Nephron progenitor cell (in vitro differentiated cells): ENCODE data around the gene TRPC4AP.

Experiments used
- DNase-seq: peaks from one replicate; pipeline ENCODE4 v3.0.0; 2021
- H3K27ac Mint-ChIP-seq: 2 replicates; pipeline ENCODE4 v1.8.0; 2021; ENCODE audit warnings: mild to moderate bottlenecking, moderate library complexity, mixed read lengths
- H3K27me3 Mint-ChIP-seq: 2 replicates; pipeline ENCODE4 v1.8.0; 2021; ENCODE audit warnings: mild to moderate bottlenecking, low read depth, mixed read lengths; ENCODE audit not compliant: poor library complexity
- H3K36me3 Mint-ChIP-seq: 2 replicates; pipeline ENCODE4 v1.8.0; 2021; ENCODE audit warnings: low read depth, mixed read lengths
- H3K4me1 Mint-ChIP-seq: 2 replicates; pipeline ENCODE4 v1.8.0; 2021; ENCODE audit warnings: mixed read lengths
- H3K4me3 Mint-ChIP-seq: 2 replicates; pipeline ENCODE4 v1.8.0; 2021; ENCODE audit warnings: mild to moderate bottlenecking, moderate library complexity, mixed read lengths
- H3K9me3 Mint-ChIP-seq: 2 replicates; pipeline ENCODE4 v1.8.0; 2021; ENCODE audit warnings: mild to moderate bottlenecking, moderate library complexity, mixed read lengths
- TF ChIP-seq, protein P1 (sequence below): fragments of 200-600 bp; sonication (generic); IDR thresholded peaks from 2 replicates; pipeline ENCODE4 v1.5.0; 2021; ENCODE audit warnings: antibody characterized with exemption

Gene TRPC4AP, protein sequence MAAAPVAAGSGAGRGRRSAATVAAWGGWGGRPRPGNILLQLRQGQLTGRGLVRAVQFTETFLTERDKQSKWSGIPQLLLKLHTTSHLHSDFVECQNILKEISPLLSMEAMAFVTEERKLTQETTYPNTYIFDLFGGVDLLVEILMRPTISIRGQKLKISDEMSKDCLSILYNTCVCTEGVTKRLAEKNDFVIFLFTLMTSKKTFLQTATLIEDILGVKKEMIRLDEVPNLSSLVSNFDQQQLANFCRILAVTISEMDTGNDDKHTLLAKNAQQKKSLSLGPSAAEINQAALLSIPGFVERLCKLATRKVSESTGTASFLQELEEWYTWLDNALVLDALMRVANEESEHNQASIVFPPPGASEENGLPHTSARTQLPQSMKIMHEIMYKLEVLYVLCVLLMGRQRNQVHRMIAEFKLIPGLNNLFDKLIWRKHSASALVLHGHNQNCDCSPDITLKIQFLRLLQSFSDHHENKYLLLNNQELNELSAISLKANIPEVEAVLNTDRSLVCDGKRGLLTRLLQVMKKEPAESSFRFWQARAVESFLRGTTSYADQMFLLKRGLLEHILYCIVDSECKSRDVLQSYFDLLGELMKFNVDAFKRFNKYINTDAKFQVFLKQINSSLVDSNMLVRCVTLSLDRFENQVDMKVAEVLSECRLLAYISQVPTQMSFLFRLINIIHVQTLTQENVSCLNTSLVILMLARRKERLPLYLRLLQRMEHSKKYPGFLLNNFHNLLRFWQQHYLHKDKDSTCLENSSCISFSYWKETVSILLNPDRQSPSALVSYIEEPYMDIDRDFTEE

DNA sequence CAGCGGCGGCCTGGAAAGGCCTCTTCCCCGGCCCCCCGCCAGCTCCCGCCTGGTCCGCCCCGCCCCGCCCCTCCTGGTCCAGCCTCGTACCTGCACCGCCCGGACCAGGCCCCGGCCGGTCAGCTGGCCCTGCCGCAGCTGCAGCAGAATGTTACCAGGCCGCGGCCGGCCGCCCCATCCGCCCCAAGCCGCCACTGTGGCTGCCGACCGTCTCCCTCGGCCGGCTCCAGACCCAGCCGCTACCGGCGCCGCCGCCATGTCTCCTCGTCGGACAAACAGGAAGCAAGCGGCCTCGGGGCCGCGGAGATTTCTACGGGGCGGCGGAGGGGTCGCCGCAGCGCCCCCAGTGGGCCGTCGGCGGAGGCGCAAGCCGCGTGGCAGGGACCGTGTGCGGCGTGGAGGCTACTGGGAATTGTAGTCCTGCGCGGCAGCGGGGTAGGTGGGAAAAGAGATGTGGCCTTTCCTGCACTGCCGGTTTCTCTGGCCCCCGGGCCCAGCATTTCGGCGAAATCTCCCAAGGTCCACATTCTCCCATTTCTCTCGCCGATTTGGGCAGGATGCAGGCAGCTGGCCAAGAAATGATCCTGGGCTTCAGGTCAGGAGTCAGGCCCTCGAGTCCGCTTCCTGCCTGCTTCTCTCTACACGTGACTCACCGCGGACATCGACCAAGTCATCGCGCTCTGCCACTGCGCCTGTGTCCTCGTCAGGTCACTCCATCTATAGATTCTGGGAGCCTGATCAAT lies at the start of gene TRPC4AP:
Gene TRPC4AP, minus strand, starts transcription at position 284 of the 743 bp plus-strand sequence. Its CDS starts 26 bp downstream, at position 258.
- DNase-seq, result peak; percentile 89
- no peaks in the 10 kb centered on the region for H3K27me3 Mint-ChIP-seq
- H3K27ac Mint-ChIP-seq, result peak within 1 kb of the TSS; percentile 93
- peaks cover 34% of the 10 kb centered on the region for H3K4me1 Mint-ChIP-seq
- H3K4me3 Mint-ChIP-seq, result peak within 1 kb of the TSS; percentile 95
- no peaks in the 10 kb centered on the region for H3K9me3 Mint-ChIP-seq
- TF ChIP-seq, protein P1, sequence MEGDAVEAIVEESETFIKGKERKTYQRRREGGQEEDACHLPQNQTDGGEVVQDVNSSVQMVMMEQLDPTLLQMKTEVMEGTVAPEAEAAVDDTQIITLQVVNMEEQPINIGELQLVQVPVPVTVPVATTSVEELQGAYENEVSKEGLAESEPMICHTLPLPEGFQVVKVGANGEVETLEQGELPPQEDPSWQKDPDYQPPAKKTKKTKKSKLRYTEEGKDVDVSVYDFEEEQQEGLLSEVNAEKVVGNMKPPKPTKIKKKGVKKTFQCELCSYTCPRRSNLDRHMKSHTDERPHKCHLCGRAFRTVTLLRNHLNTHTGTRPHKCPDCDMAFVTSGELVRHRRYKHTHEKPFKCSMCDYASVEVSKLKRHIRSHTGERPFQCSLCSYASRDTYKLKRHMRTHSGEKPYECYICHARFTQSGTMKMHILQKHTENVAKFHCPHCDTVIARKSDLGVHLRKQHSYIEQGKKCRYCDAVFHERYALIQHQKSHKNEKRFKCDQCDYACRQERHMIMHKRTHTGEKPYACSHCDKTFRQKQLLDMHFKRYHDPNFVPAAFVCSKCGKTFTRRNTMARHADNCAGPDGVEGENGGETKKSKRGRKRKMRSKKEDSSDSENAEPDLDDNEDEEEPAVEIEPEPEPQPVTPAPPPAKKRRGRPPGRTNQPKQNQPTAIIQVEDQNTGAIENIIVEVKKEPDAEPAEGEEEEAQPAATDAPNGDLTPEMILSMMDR, result peak; percentile 95
- peaks cover 22% of the 10 kb centered on the region for H3K36me3 Mint-ChIP-seq

DNA sequence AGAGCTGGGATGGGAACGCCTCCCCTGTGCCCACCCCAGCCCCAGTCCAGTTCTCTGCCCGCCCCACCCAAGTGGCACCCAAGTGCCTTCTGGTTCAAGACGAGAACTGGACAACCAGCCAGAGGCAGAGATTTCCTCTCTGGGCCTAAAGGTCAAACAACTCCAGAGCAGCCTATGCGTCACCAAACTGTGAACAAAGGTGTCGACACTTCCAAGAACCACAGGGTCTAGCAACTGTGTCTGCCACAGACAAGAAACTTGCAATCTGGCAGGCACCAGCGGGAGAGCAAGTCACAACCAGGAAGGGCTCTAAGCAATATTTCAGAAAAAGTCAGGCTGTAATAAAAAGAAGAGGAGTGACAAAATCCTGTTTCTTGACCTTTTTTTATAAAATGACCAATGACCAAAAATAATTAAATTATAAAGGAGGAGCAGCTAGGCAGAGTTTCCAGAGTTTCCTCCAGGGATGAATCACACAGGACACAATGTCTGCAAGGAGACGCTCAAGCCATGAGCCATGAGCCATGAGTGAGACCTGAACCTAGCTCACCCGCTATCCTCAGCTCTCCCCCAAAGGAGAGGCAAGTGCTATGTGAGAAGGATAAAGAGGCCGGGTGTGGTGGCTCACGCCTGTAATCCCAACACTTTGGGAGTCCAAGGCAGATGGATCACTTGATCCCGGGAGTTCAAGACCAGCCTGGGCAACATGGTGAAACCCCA lies 43.4 kb upstream of the TRPC4AP start:
- H3K9me3 Mint-ChIP-seq, result no peaks in the 10 kb centered on the region
- no peaks in the 10 kb centered on the region for H3K4me1 Mint-ChIP-seq
- peaks cover 29% of the 10 kb centered on the region for H3K36me3 Mint-ChIP-seq
- peak overlapping the region; percentile 48 for H3K27ac Mint-ChIP-seq
- TF ChIP-seq, protein P1, result no peak
- peaks cover 4% of the 10 kb centered on the region for H3K27me3 Mint-ChIP-seq
- no peak for DNase-seq
- no peak overlapping the region for H3K4me3 Mint-ChIP-seq

DNA sequence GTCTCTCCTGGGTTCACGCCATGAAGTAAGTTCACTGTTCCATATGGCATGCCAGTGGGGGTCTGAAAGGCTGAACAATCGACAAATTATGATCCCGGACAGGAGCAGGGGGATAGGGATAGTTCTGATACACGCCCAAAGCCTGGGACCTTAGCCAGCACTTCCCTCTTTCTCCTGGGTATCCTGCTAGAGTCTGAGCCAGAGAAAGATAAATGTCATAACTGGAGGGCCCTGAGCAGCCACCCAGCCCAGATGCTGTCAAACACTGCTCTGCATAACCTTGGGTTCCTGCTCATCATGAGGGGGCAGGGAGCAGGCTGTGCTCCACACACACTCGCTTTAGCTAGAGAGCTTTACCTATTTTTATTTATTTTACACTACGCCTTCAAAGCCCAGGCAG lies 42.3 kb upstream of the TRPC4AP start:
- Mint-ChIP-seq H3K27me3 (no peaks in the 10 kb centered on the region), H3K4me1 (no peaks in the 10 kb centered on the region), H3K9me3 (no peaks in the 10 kb centered on the region), H3K36me3 (peaks cover 34% of the 10 kb centered on the region), H3K27ac (no peak overlapping the region), H3K4me3 (no peak overlapping the region)
- DNase-seq, result no peak
- TF ChIP-seq, protein P1, result no peak

DNA sequence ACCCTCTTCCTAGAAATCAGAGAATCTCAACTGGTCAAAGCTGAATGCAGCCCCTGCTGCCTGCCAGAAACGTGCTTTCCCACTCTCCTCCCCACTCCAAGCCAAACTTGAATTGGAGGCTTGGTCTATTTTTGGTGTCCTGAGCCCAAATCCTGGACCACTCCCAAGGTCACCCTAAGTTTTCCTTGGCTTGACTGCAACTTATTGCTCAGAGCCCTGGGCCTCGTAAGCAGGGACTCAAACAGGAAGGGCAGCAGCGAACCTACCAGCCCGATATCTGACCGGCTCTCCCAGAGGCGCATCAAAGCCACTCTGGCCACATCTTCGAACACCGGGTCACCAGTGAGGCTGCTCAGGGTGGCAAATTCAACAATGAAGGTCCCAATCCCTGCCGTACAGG lies 41.9 kb upstream of the TRPC4AP start:
- no peak overlapping the region for H3K4me3 Mint-ChIP-seq
- no peak for DNase-seq
- TF ChIP-seq, protein P1, result no peak
- H3K27ac Mint-ChIP-seq, result no peak overlapping the region
- H3K9me3 Mint-ChIP-seq, result no peaks in the 10 kb centered on the region
- peaks cover 34% of the 10 kb centered on the region for H3K36me3 Mint-ChIP-seq
- no peaks in the 10 kb centered on the region for H3K27me3 Mint-ChIP-seq
- H3K4me1 Mint-ChIP-seq, result no peaks in the 10 kb centered on the region

DNA sequence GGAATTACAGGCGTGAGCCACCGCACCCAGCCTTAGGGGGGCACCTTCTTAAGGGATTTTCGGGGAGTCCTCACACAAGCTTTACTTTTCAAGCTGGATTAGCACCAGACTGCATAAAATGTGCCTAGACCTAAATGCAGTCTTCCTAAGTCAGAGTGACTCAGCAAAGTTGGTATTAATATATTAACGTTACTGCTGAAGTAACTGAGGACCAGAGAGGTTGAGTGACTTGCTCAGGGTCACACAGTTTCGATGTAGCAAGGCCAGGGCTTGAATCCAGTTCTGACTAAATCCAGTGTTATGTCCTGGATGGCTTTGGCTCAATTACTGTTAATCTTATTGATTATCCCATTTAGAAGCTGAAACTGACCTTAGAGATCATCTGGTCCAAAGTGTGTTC lies 41.1 kb upstream of the TRPC4AP start:
- Mint-ChIP-seq H3K9me3 (no peaks in the 10 kb centered on the region), H3K4me1 (no peaks in the 10 kb centered on the region), H3K36me3 (peaks cover 34% of the 10 kb centered on the region), H3K27me3 (no peaks in the 10 kb centered on the region), H3K4me3 (no peak overlapping the region), H3K27ac (no peak overlapping the region)
- TF ChIP-seq, protein P1, result no peak
- DNase-seq, result no peak
